Measurements from ENCODE around the gene MAPKBP1.
A peak's percentile ranks its signal among the peaks of the same experiment; 100 is the strongest.

Gene MAPKBP1

GRCh38 chr15:41756198-41756597 is 18.1 kb upstream of the MAPKBP1 start:
- peaks cover 0 to 33% (median 0%) of the 10 kb centered on the region in 11 experiments; a peak in 3 of 22 replicates for H4K20me1 ChIP-seq
- no peak overlapping the region for H3K27ac ChIP-seq
- H3K27me3 ChIP-seq = no peaks in the 10 kb centered on the region
- no peak overlapping the region for H3K4me2 ChIP-seq
- TF ChIP-seq Cebpa-rat (IDR thresholded peaks at IDR 0.05) = no peak
- no peaks in the 10 kb centered on the region for H3K9me3 ChIP-seq (replicated peaks in 1 of 11)
- no peak overlapping the region for H3K4me3 ChIP-seq
- H3K4me1 ChIP-seq = no peaks in the 10 kb centered on the region
- H3K9ac ChIP-seq = no peak overlapping the region
- peaks cover 77 to 100% (median 94%) of the 10 kb centered on the region in 11 experiments for H3K36me3 ChIP-seq

- H3K4me1 ChIP-seq = peaks cover 41 to 49% (median 46%) of the 10 kb centered on the region in 10 experiments
- peak overlapping the region in 8 of 11 experiments; percentile 63 to 82 (median 78); a peak in 12 of 22 replicates for H3K27ac ChIP-seq
- H3K4me3 ChIP-seq = peak overlapping the region in 7 of 10 experiments; percentile 69 to 86 (median 75); a peak in 12 of 20 replicates
- peak overlapping the region; percentile 79 to 99 (median 95) for H3K4me2 ChIP-seq
- TF ChIP-seq Cebpa-rat (IDR thresholded peaks at IDR 0.05) = no peak
- peaks cover 11 to 29% (median 16%) of the 10 kb centered on the region in 11 experiments; a peak in 18 of 22 replicates for H3K36me3 ChIP-seq
- H3K27me3 ChIP-seq = no peaks in the 10 kb centered on the region
- no peaks in the 10 kb centered on the region for H3K9me3 ChIP-seq (replicated peaks in 1 of 11)
- peak overlapping the region; percentile 74 to 86 (median 82); a peak in 15 of 22 replicates for H3K9ac ChIP-seq
- H4K20me1 ChIP-seq = peaks cover 0 to 49% (median 6%) of the 10 kb centered on the region in 11 experiments; a peak in 10 of 22 replicates
These were observed 1.5 kb upstream of the MAPKBP1 start for GRCh38 chr15:41772720-41773331.

- no peaks in the 10 kb centered on the region for H3K27me3 ChIP-seq
- peak overlapping the region; percentile 79 to 99 (median 95) for H3K4me2 ChIP-seq
- no peak for TF ChIP-seq Cebpa-rat (IDR thresholded peaks at IDR 0.05)
- peak overlapping the region; percentile 63 to 82 (median 79); a peak in 20 of 22 replicates for H3K27ac ChIP-seq
- H3K4me3 ChIP-seq = peak overlapping the region; percentile 63 to 86 (median 74)
- no peaks in the 10 kb centered on the region for H3K9me3 ChIP-seq (replicated peaks in 1 of 11)
- peaks cover 0 to 44% (median 6%) of the 10 kb centered on the region in 11 experiments; a peak in 10 of 22 replicates for H4K20me1 ChIP-seq
- peaks cover 46 to 54% (median 51%) of the 10 kb centered on the region in 10 experiments for H3K4me1 ChIP-seq
- H3K9ac ChIP-seq = peak overlapping the region; percentile 74 to 86 (median 82)
- peaks cover 10 to 24% (median 12%) of the 10 kb centered on the region in 11 experiments; a peak in 18 of 22 replicates for H3K36me3 ChIP-seq
These were observed 954 bp upstream of the MAPKBP1 start for GRCh38 chr15:41773332-41773728.

- Histone ChIP-seq H3K36me3 (peaks cover 6 to 20% (median 8%) of the 10 kb centered on the region in 11 experiments; a peak in 17 of 22 replicates), H4K20me1 (peaks cover 0 to 40% (median 6%) of the 10 kb centered on the region in 11 experiments; a peak in 10 of 22 replicates), H3K4me1 (peaks cover 50 to 57% (median 55%) of the 10 kb centered on the region in 10 experiments), H3K4me2 (peak overlapping the region; percentile 79 to 99 (median 95)), H3K9me3 (replicated peaks in 1 of 11) (no peaks in the 10 kb centered on the region), H3K9ac (peak overlapping the region; percentile 74 to 86 (median 82)), H3K4me3 (peak overlapping the region; percentile 63 to 86 (median 74)), H3K27me3 (no peaks in the 10 kb centered on the region), H3K27ac (peak overlapping the region; percentile 63 to 82 (median 79); a peak in 21 of 22 replicates)
- TF ChIP-seq Cebpa-rat (IDR thresholded peaks at IDR 0.05) = no peak
These were observed 589 bp upstream of the MAPKBP1 start for GRCh38 chr15:41773729-41774061.

GRCh38 chr15:41774882-41775417 is 666 bp downstream of the MAPKBP1 start:
- Histone ChIP-seq H3K4me2 (peak overlapping the region; percentile 92 to 99 (median 95)), H4K20me1 (peaks cover 0 to 38% (median 4%) of the 10 kb centered on the region in 11 experiments; a peak in 8 of 22 replicates), H3K4me3 (peak overlapping the region; percentile 63 to 86 (median 74)), H3K27me3 (no peaks in the 10 kb centered on the region), H3K9ac (peak overlapping the region; percentile 74 to 86 (median 82)), H3K36me3 (peaks cover 0 to 11% (median 0%) of the 10 kb centered on the region in 11 experiments; a peak in 2 of 22 replicates), H3K9me3 (replicated peaks in 1 of 11) (no peaks in the 10 kb centered on the region), H3K27ac (peak overlapping the region; percentile 63 to 82 (median 79)), H3K4me1 (peaks cover 59 to 70% (median 67%) of the 10 kb centered on the region in 10 experiments)
- no peak for TF ChIP-seq Cebpa-rat (IDR thresholded peaks at IDR 0.05)

- peaks cover 0 to 36% (median 4%) of the 10 kb centered on the region in 11 experiments; a peak in 8 of 22 replicates for H4K20me1 ChIP-seq
- H3K27ac ChIP-seq = peak overlapping the region in 6 of 11 experiments; percentile 72 to 82 (median 80); a peak in 7 of 22 replicates
- H3K9me3 ChIP-seq (replicated peaks in 1 of 11) = no peaks in the 10 kb centered on the region
- no peaks in the 10 kb centered on the region for H3K27me3 ChIP-seq
- H3K36me3 ChIP-seq = peaks cover 0 to 4% (median 0%) of the 10 kb centered on the region in 11 experiments; a peak in 2 of 22 replicates
- peak overlapping the region; percentile 63 to 86 (median 74) for H3K4me3 ChIP-seq
- peak overlapping the region; percentile 74 to 86 (median 82); a peak in 20 of 22 replicates for H3K9ac ChIP-seq
- H3K4me1 ChIP-seq = peaks cover 66 to 77% (median 74%) of the 10 kb centered on the region in 10 experiments
- TF ChIP-seq Cebpa-rat (IDR thresholded peaks at IDR 0.05) = no peak
- H3K4me2 ChIP-seq = peak overlapping the region; percentile 92 to 99 (median 95)
These were observed 1.4 kb downstream of the MAPKBP1 start for GRCh38 chr15:41775651-41776050.

- H3K4me2 ChIP-seq = peak overlapping the region; percentile 92 to 99 (median 95)
These were observed 3.2 kb downstream of the MAPKBP1 start for GRCh38 chr15:41777421-41777973.

GRCh38 chr15:41778521-41778920 is 4.2 kb downstream of the MAPKBP1 start:
- no peak for TF ChIP-seq Cebpa-rat (IDR thresholded peaks at IDR 0.05)
- Histone ChIP-seq H3K36me3 (no peaks in the 10 kb centered on the region), H3K4me1 (peaks cover 78 to 94% (median 91%) of the 10 kb centered on the region in 10 experiments), H3K4me2 (peak overlapping the region; percentile 17 to 99 (median 94); a peak in 20 of 22 replicates), H3K9ac (peak overlapping the region in 1 of 11 experiments; percentile 2; a peak in 1 of 22 replicates), H3K9me3 (replicated peaks in 1 of 11) (no peaks in the 10 kb centered on the region), H3K27ac (peak overlapping the region in 2 of 11 experiments; percentile 5 to 26; a peak in 2 of 22 replicates), H3K27me3 (no peaks in the 10 kb centered on the region), H3K4me3 (no peak overlapping the region), H4K20me1 (peaks cover 0 to 11% (median 0%) of the 10 kb centered on the region in 11 experiments; a peak in 5 of 22 replicates)

More at GRCh38 chr15:41777421-41777973, 3.2 kb downstream of the MAPKBP1 start:
- no peaks in the 10 kb centered on the region for H3K9me3 ChIP-seq (replicated peaks in 1 of 11)
- no peak overlapping the region for H3K4me3 ChIP-seq
- H3K36me3 ChIP-seq = no peaks in the 10 kb centered on the region
- H3K4me1 ChIP-seq = peaks cover 78 to 94% (median 90%) of the 10 kb centered on the region in 10 experiments
- H3K27me3 ChIP-seq = no peaks in the 10 kb centered on the region
- peak overlapping the region in 5 of 11 experiments; percentile 1 to 16 (median 13); a peak in 4 of 22 replicates for H3K9ac ChIP-seq
- H4K20me1 ChIP-seq = peaks cover 0 to 19% (median 0%) of the 10 kb centered on the region in 11 experiments; a peak in 8 of 22 replicates
- 0 out of 22 replicates have a peak overlapping the region, but pooled peaks of 3 of the 11 experiments have one; percentile 4 to 25 (median 13) for H3K27ac ChIP-seq
- TF ChIP-seq Cebpa-rat (IDR thresholded peaks at IDR 0.05) = no peak

Measured in BLaER1 treated with 17β-estradiol and CSF1 and Interleukin-3, amounts not matched to agents 10 nM and 100 nM (cell line).